ENCODE results near the gene TBC1D30. TPM values are rescaled to one million over a fixed set of nuclear protein-coding genes. Genes with fewer than 3 reads are reported as not detected.

Gene TBC1D30
- total RNA-seq, 4 donors from 2014 or later, result 0.35 to 6.7 (median 2.5) TPM

DNA sequence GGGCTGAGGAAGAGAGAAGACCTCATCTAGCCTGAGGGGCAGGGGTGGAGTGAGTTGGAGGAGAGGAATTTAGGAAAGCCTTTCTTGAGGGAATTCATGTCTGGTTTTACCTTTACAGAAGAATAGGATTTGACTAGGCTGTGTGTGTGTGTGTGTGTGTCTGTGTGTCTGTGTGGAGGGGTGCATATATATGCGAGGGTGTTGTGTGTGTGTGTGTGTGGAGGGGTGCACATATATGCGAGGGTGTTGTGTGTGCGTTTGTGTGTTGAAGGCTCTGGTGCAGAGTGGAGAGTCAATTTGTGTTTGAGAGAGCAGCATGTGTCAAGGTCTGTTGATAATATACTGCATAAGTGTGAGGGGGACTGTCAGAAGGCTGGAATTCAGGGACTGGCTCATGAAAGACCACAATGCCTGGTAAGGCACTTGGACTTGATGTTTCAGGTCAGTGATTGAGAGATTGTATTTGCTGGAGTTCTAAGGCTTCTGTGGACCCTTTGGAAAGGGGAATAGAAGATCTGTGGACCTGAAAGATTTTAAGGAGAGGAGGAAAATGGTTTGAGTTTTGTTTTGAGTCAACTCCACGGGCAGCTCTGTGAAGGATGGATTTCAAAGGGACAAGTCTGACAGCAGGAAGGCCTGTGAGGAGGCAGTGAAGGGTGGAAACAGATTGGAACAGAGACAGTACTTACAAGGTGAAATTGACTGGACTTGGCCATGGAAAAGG is 34.6 kb downstream of the TBC1D30 start:
- no peak overlapping the region for H3K4me3 ChIP-seq
- no peak overlapping the region for H3K27ac ChIP-seq
- H3K4me1 ChIP-seq, result no peaks in the 10 kb centered on the region
- no peak for ATAC-seq
- H3K9me3 ChIP-seq, result no peaks in the 10 kb centered on the region
- no peak for TF ChIP-seq POLR2A (IDR thresholded peaks at IDR 0.05)
- TF ChIP-seq POLR2AphosphoS5 (IDR thresholded peaks at IDR 0.05), result no peak
- TF ChIP-seq, protein P1, sequence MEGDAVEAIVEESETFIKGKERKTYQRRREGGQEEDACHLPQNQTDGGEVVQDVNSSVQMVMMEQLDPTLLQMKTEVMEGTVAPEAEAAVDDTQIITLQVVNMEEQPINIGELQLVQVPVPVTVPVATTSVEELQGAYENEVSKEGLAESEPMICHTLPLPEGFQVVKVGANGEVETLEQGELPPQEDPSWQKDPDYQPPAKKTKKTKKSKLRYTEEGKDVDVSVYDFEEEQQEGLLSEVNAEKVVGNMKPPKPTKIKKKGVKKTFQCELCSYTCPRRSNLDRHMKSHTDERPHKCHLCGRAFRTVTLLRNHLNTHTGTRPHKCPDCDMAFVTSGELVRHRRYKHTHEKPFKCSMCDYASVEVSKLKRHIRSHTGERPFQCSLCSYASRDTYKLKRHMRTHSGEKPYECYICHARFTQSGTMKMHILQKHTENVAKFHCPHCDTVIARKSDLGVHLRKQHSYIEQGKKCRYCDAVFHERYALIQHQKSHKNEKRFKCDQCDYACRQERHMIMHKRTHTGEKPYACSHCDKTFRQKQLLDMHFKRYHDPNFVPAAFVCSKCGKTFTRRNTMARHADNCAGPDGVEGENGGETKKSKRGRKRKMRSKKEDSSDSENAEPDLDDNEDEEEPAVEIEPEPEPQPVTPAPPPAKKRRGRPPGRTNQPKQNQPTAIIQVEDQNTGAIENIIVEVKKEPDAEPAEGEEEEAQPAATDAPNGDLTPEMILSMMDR (IDR thresholded peaks at IDR 0.05), result no peak
- no peak for TF ChIP-seq EP300 (IDR thresholded peaks at IDR 0.05)
- H3K27me3 ChIP-seq, result peaks cover 6% of the 10 kb centered on the region
- WGBS, 2 donors (ENCODE audit: low coverage in 1 of 2), result 69 to 86% methylated on average over 3 to 4 of the region's 4 CpGs
- no peaks in the 10 kb centered on the region for H3K36me3 ChIP-seq

DNA sequence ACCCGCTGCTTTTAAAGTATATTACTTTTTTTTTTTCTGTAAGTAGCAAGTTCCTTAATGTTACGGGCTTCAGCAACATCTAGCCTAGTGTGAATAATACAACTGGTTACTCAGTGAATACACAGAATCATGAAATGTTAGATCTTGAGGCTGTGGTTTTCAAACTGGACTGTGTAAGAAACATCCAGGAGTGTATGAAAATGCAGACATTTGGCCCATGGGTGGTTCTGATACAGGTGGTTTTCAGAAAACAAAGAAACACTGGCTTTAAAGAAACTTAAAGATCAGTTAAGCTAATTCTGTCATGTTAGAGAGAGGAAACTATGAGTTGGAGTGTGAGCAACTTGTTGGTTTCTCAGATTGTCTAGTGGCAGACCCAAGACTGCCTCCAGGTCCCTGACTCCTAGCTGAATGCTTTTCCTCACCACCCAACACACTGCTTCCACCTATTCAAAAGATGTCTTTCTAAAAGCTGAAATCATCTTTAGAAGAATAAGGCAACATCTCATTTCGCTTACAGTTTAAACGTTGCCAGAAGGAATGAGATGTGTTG is 36.1 kb downstream of the TBC1D30 start:
- no peak overlapping the region for H3K27ac ChIP-seq
- TF ChIP-seq, protein P1 (IDR thresholded peaks at IDR 0.05), result no peak
- no peak for TF ChIP-seq POLR2AphosphoS5 (IDR thresholded peaks at IDR 0.05)
- TF ChIP-seq EP300 (IDR thresholded peaks at IDR 0.05), result no peak
- no peak for TF ChIP-seq POLR2A (IDR thresholded peaks at IDR 0.05)
- H3K4me1 ChIP-seq, result no peaks in the 10 kb centered on the region
- H3K27me3 ChIP-seq, result peaks cover 6% of the 10 kb centered on the region
- WGBS, 2 donors (ENCODE audit: low coverage in 1 of 2), result 77 to 100% methylated on average over 4 of the region's 4 CpGs
- H3K36me3 ChIP-seq, result no peaks in the 10 kb centered on the region
- ATAC-seq, result no peak
- no peaks in the 10 kb centered on the region for H3K9me3 ChIP-seq
- H3K4me3 ChIP-seq, result no peak overlapping the region

DNA sequence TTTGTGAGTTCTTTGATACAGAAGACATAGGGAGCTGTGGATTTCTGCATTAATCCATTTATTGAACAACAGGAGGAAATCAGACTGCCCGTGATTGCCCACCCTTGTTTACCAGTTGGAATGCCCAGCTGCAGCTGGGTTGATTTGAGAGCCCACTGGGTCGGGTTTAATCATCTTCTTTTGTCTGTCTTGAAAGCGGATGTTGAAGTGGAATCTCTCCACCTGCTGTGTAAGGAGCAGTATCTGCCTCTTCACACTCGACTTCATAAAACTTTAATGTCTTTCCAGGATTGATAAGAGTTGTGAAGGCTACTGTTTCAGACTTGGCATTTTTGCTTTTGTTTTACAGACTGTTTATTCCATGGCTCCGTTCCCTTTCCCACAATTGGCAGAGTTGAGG is 39.9 kb downstream of the TBC1D30 start:
- ATAC-seq, result no peak
- Histone ChIP-seq H3K9me3 (no peaks in the 10 kb centered on the region), H3K27ac (no peak overlapping the region), H3K4me3 (no peak overlapping the region), H3K4me1 (no peaks in the 10 kb centered on the region), H3K27me3 (no peaks in the 10 kb centered on the region), H3K36me3 (no peaks in the 10 kb centered on the region)
- TF ChIP-seq POLR2A (IDR thresholded peaks at IDR 0.05), result no peak
- no peak for TF ChIP-seq EP300 (IDR thresholded peaks at IDR 0.05)
- TF ChIP-seq POLR2AphosphoS5 (IDR thresholded peaks at IDR 0.05), result no peak
- TF ChIP-seq, protein P1 (IDR thresholded peaks at IDR 0.05), result no peak
- 36 to 37% methylated on average over 2 to 5 of the region's 5 CpGs for WGBS, 2 donors (ENCODE audit: low coverage in 1 of 2)

DNA sequence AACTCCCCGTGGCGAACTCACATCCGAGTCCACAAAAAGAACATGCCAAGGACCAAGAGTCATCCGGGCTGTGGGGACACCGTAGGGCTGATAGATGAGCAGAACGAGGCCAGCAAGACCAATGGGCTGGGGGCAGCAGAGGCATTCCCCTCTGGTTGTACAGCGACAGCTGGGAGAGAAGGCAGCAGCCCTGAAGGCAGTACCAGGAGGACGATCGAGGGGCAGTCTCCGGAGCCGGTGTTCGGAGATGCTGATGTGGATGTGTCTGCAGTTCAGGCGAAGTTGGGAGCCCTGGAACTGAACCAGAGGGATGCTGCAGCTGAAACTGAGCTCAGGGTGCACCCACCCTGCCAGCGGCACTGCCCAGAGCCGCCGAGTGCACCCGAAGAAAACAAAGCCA is 50.7 kb downstream of the TBC1D30 start:
- TF ChIP-seq POLR2AphosphoS5 (IDR thresholded peaks at IDR 0.05) (no peak), EP300 (IDR thresholded peaks at IDR 0.05) (no peak), POLR2A (IDR thresholded peaks at IDR 0.05) (no peak)
- TF ChIP-seq, protein P1 (IDR thresholded peaks at IDR 0.05), result no peak
- 78% methylated on average over 5 of the region's 17 CpGs; no CpG with 5 or more reads in 1 of the 2 donors for WGBS, 2 donors (ENCODE audit: low coverage in 1 of 2)

More for the DNA sequence above, 50.7 kb downstream of the TBC1D30 start:
- Histone ChIP-seq H3K27me3 (no peaks in the 10 kb centered on the region), H3K4me1 (no peaks in the 10 kb centered on the region), H3K4me3 (no peak overlapping the region), H3K36me3 (peaks cover 0 to 4% of the 10 kb centered on the region in 2 donors), H3K9me3 (no peaks in the 10 kb centered on the region), H3K27ac (no peak overlapping the region)
- ATAC-seq, result no peak

All from gastroesophageal sphincter (tissue), 4 donors.